GM18867 (cell line): ENCODE measurements around the gene TRIP11.

Source experiments
- ATAC-seq: cut with Tn5 transposase; IDR thresholded peaks from one replicate; pipeline ENCODE4 v1.9.1; 2021; ENCODE audit warnings: mild to moderate bottlenecking, moderate library complexity; ENCODE audit not compliant: unreplicated experiment

Gene TRIP11

DNA sequence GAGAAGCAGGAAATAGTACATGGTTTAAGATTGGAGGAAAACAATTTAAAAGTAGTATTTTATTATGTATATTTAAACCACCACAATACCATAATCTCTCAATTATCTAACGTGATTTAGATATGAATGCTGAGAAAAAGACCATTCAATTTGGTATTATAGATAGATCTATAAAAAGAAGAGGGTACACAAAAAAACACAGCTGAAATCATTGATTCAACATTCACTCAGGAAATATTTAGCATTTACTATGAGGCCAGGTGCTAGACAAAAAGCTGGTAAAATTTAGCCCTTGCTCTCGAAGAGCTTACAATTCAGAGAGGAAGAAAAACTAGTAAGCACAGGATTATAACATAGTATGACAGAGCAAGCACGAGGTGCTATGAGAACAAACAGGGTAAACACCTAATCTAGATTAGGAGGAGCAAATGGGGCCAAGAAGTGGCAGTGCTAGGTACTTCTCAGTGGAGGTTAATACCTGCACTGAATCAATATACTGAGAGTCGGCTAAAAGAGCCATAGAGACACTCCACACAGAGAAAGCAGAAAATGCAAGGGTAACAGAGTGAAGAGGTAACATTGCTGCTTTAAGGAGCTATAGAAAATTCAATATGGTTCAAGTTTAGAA is 27.6 kb downstream of the TRIP11 start:
- no peak for ATAC-seq

DNA sequence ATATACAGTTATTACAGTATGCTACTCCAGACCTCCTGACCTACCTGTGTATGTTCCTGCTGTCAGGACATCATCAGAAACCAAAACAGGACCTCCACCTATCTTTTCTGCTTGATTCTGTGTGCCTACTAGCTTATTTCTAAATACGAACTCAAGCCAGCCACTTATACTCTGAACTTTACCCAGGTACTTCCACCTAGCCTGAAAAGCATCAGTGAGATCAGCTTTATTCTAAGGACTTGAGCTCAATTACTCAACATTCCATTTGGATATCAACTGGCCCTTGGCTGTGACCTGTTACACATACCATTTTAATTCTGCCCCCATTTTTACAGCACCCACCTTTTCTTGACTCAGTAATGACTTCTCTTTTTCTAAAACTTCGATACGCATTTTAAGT is 29.2 kb downstream of the TRIP11 start:
- no peak for ATAC-seq

DNA sequence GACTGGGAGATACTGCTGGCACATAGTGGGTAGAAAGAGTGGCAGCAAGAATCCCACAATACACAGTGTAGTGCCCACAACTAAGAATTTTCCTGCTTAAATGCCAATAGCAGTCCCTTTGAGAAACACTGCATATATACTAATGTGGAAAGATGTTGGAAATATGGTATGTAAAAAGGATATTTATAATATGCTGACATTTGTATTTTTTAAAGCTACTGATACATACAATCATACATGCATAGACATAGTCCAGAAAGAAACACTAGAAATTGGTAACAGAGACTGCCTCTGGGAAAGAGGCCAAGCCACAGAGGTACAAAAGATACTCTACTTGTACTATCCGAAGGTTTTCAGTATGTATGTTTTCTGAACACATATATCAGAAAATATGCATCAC is 30.3 kb downstream of the TRIP11 start:
- ATAC-seq, result no peak

DNA sequence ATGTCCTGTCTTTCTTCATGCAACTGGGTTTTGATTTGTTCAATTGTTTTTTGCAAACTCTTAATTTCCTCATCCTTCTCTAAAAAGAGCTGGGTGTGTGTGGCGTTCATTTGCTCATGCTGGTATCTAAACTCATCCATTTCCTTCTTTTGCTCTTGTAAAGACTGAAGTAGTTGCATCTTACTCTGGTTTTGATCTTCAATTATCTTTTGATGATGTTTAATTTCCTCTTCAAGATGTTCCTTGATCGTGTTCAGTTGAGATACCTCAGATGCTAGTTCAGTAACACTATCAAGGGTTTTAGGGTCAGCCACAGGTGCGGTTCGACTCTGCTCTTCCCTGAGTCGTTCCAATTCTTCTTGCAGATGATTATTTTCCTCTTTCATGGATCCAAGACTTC is 34.8 kb downstream of the TRIP11 start:
- no peak for ATAC-seq

DNA sequence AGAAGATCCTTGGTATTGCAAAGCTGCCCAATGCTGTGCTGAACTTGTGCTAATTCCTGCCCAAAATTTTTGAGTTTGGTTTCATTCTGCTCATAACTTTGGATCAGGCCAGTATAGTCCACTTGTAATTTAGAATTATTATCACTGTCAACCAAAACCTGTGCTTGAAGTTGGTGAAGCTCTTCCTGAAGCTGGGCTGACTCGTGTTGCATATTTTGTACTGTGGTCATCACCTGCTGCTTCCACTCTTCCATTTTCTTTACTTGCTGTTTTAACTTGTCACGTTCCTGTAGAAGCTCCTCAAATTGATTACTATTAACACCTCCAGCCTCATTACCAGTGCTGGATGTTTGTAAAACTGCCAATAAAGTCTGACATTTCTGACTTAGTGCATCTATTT is 35.8 kb downstream of the TRIP11 start:
- ATAC-seq, result no peak

DNA sequence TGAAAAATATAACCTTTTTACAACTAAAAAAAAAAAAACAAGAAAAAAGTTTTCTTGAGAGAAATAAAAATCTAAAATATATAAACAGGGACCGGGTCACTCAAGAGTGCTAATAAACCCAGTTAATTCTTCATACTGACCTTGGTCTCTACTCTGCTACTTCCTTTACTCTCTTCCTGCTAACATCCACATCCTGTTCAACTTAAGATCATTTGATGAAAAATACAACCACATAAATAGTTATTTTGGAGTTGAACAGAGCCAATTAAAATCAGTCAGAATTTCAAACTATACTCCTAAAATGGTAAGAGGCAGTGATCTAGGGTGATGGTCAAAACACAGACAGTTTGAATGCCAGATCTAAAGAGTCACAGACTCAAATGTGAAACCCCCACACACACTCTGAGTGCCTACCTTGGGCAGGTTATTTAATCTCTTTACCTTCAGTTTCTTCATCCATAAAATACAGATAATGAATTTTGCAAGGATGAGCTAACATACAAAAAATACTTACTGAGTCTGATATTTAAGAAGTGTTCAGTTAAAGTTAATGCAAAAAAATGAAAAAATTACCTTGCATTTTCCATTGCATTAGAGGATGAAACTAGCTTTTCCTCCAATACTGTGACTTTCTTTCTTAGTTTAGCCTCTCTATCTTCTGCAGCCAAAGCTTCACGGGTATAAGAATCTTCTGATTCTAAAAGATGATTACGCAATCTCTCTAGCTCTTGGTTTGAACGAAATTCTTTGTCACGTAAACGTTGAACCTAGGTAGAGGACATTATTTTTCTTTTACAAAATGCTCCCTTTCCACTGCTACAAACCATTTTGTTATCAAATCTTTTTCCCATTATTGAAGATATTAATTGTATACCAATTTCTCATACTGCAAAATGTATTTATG is 40.9 kb downstream of the TRIP11 start:
- ATAC-seq, result no peak

DNA sequence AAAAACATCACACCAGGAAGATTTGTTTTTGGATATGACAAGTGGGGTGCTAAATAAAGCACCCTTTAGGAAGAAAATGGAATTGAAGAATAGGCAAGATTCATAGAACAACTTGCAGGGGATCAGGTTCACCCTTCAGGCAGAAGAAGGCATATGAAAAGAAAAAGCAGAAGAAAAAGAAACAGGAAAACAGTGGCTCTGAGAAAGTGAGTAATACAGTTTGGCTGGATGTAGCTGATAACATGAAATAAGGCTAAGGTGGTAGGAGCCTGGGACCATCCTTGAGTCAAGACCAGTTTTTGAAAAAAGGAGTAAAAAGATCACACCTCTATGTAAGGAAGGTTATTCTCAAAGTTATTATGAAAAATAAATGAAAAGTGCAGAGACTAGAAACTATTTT is 42.4 kb downstream of the TRIP11 start:
- ATAC-seq, result no peak

DNA sequence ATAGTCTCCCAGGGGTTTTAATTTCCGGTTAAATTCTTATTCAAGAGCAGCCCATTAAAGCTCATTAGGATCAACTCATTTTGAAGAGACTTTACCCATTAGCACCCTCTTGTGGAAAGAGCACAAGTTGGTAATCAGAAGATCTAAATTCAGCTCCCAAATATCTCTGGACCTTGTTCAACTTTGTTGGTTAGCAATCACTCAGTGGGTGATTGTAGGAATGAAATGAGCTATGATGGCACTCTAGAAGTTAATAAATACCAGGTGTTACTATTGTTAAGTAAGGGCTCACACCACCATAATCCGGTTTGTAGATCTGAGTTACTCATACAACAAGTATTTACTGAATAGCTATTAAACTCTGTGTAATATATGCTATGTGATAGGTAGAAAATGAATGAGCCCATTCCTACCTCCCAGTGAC is 42.9 kb downstream of the TRIP11 start:
- ATAC-seq, result no peak

DNA sequence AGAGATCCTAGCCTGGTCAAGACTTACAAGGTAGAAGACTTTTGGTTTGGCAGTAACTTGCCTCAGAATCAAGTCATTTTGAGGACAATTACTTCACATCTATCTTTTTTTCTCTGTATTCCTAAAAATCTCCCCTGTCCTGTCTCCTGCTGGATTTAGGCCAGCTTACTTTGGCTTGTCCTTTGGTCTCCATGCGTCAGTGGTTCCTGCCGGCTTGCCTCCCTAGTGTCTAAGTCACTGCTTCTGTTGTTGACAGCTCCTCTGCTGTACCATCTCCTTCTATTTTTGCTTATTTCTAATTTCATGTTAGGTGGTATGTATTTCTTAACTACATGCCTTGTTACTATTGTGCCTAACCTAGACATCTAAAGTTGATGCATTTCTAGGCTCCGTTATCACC is 52.7 kb downstream of the TRIP11 start:
- ATAC-seq, result no peak

DNA sequence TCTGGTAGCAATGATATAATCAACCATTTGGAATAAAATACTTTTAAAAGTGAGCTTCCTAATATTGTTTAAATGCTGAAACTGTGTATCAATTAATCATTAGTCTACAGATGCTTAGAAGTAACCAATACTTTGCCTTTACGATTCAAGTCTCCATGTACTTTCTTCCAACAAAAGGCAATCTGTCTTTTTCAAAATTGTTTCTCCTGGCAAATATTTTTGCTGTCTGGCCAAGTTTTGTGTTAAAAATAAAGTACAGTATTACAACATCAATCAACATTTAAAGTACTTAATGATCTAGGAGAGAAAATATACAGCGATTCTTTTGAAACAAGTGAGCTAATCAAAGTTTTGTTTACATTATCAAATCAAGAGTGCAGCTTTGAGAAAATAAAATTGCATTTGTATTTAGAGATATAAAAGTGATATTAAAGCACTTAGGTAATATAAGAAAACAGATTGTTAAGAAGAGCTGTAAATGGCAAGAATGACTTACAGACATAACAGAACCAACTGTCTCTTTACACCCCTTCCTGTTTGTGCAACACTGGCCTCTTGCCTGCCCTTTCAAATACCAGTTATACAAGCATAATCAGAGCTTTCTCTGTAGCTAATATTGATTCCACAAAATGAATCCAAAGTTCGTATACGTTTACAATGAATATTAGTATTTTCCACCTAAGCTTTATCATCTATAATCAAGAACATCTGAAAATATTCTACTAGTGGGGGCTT is 54.2 kb downstream of the TRIP11 start:
- no peak for ATAC-seq

DNA sequence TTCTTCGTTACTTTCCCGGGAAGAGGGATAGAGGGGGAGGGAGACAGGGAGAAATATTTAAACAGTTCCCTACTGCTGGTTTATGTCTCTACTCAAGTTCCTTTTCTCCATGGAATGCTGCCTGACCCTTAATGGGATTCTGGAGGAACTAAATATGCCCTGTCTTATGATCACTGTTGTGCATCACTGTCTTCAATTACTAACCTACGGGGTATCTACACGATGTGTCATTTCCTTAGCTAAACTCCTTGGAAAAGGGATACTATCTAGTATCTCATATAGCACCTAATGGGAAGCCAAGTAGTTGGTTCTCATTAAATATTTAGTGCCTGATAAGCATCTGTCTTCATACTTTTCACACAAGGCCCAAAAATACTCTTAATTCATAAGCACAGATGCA is 54.9 kb downstream of the TRIP11 start:
- ATAC-seq, result no peak

DNA sequence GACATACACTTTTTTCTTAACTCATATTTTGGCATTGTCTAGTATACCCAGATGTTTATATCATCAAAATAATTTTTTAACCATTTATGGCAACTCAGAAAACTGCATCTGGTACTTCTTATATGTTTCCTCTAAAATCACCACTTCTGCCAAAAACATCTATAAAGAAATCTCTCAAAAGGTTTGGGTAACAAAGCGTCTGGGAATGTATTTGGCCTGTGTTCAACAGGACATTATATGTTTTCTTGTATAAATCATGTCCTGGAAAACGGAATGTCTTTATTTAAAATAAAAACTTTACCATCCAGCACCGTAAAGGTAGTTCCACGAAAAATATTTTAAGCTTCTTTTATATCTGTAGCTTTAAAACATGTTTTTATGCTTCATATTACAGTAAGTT is 56.3 kb downstream of the TRIP11 start:
- ATAC-seq, result no peak

DNA sequence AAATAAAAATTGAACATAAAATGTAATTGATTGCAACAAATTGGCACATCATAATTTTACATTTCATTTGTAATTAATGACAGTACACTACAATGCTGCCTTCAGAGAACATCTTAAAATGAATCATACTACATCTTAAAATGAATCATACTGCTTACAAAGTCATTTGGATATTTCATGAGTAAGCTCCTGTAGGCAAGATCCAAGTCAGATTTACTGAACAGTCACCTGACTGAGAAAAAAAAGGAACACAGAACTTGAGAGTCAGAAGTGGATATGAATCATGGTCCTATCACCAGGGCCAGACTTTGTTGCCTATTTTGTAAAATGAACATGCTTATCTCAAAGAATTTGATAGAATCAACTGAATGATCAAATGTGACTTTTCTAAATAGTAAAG is 59.7 kb downstream of the TRIP11 start:
- no peak for ATAC-seq

DNA sequence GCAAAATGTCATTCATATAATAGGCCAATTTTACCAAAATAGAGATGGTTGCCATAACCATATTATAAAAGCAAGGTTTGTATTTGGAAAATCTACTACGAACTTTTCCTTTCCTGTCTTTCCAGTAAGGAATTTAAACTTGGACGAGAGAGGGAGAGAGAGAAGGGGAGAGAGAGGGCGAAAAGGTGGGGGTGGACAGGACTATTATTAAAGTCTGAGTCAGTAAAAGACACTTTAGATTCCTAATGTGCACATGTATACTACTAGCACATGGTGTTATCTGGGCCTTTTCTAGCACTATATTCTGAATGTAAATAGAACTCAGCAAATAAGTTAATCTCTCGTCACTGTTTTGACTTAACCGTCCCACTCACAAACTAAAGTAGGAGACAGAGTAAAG is 62.0 kb downstream of the TRIP11 start:
- no peak for ATAC-seq

DNA sequence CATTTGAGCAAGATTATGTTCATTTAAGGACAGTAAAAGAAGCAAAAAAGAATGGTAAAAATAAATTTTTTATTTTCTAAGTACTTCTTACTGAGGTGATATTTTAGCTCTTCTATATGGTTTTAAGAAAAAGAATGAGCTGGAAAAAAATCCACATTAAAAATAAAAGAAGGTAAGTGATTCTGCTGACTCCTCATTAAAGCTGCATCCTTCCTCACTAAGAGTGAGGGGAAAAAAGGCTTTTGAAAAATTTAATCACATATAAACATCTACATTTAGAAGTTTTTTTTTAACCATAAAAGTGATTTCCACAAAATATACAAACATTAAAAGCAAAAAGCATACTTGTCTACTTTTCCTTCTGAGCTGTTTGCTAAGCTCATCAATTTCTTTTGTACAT is 64.1 kb downstream of the TRIP11 start:
- no peak for ATAC-seq

DNA sequence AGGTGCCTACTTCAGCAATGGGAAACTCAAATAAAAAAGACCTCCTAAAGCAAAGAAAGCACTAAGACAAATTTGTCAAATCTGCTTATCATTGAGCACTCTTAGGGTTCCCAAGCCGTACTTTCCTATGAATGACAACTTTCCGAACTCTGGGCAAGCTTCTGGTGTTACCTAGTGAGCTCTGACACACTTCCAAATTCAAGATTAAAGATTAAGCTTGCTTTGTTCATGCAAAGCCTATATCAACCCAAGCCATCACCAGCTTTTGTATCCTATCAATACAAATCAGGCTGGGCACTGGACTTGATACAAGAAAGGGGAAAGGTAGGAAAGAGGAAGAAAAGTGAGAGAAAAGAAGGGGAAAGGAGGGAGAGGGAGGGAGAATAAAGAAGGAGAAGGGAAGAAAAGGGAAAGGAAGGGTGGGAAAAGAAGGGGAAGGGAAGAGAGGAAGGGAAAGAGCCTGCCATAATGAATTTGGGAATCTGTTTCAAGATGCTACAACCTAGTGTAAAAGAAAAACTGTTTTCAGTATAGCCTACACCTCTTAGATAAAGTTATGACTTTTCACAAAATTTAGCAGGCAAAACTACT is 68.6 kb downstream of the TRIP11 start:
- ATAC-seq, result no peak

DNA sequence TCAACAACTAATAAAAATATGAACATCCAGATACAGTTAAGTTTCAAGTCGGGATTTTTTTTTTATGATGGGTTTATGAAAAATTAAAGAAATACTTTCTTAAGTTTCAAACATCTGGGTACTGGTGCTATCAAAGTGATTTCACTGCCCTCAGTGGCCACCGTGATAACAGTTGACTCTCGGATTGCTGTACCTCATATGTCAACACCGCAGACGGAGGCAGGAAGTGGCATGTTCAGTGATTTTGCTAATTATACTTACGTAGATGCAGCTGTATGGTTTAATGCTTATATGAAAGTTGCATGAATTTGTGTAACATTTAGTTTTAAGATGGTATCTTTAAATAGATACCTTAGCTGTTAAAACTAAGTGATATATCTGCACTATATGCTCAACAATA is 71.6 kb downstream of the TRIP11 start:
- no peak for ATAC-seq

DNA sequence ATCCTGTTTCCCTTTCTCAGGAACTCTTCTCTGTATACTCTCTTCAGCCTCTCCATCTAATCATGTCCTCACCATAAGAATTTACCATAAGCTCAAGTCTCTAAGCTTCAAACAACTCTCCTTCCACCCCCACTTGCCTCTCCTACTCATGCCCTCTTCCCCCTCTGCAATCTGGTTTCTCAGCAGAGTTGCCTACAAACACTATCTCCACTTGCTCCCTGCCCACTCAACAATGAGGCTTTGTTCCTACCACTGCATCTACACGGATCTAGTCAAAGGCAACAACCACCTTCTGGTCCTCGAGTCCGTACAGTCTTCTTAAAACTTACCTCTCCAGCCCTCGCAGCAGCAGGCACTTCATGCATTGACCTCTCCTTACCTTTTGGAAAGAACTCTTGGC is 75.1 kb downstream of the TRIP11 start:
- no peak for ATAC-seq

DNA sequence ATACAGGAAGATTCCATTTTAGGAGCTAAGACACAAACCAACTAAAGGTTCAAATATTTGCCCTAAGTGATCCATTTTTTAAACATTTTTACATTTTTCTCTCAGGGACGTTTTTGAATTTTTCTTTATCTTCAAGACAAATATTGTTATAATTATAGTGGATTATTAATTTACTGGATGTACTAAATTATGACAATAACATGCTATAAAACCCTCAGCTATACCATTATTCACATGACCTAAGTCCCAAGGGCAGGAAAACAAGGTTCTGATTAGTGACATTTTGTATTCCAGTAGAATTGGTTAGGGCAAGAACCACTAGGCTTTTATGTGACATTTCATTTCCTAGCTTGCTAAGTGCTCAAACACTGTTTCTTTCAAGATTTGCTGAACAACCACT is 75.8 kb downstream of the TRIP11 start:
- ATAC-seq, result no peak

DNA sequence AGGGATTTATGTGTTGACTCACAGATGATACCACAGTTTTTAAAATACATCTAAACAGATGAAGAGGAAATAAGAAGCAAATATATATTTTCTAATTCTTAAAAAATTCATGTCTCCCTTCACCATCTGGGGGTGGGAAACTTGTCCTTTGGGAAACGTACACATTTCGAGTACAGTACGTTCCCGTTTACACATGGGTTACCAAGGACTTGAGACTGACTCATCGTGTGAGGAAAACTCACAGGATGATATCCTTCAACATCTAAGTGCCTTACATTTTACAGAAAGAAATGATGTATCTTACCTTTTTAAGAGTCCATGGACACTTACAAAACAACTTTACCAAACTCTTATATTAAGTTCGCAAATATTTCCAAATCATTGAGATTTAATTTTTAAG is 76.4 kb downstream of the TRIP11 start:
- no peak for ATAC-seq
